HepG2 (cell line): Measurements from ENCODE around the gene JTB. TPM values are rescaled to one million over a fixed set of nuclear protein-coding genes. Genes with fewer than 3 reads are reported as not detected.

Experiments used
- ATAC-seq: fragments of 200-7000 bp; cut with Tn5 transposase; 3 replicates; pipeline ENCODE4 v1.9.1; 2020; ENCODE audit warnings: mild to moderate bottlenecking, moderate library complexity
- BruUV-seq: library from RNA; stranded (reverse); fragments of 400-500 nt; replicated peaks from 2 replicates; lab custom pipeline; 2021; lab: Mats Ljungman, UMichigan
- CTCF ChIA-PET: fragments of 300-600 bp; formaldehyde crosslinking; extraction: SDS; loops from one replicate; lab custom pipeline; 2021; ENCODE audit warnings: low total read pairs, inconsistent platforms, low intra/inter-chr PET ratio; lab: Yijun Ruan, JAX
- POLR2A ChIA-PET: fragments of 350-600 bp; sonication (Branson Sonifier 250); formaldehyde crosslinking; loops from one replicate; lab custom pipeline; 2020; ENCODE audit warnings: antibody characterized with exemption, inconsistent platforms; lab: Yijun Ruan, JAX
- DNase-seq: peaks from one replicate; pipeline ENCODE4 v3.0.0-alpha.2; 2015; ENCODE audit warnings: low spot score
- FAIRE-seq: peaks from 3 replicates; lab custom pipeline; 2011; peaks lifted over from hg19 to GRCh38; lab: Jason Lieb, UNC
- H2AFZ ChIP-seq: one replicate; pipeline ENCODE4 v1.6.1; 2011; ENCODE audit warnings: low read length, inconsistent platforms
- H3K27ac ChIP-seq: fragments of 300-600 bp; 3 replicates; pipeline ENCODE4 v1.8.0; 2011; ENCODE audit warnings: mixed run types, mild to moderate bottlenecking, mixed read lengths, low read length, inconsistent platforms; ENCODE audit not compliant: insufficient read depth; ENCODE audit errors: extremely low read length
- H3K27me3 ChIP-seq, 2 experiments: fragments of 200-600 bp in 1 of 2; 2 replicates in 1 of 2; 3 replicates in 1 of 2; pipeline versions ENCODE4 v1.6.0 to v1.8.0; 2011; ENCODE audit warnings: low read length in 2 of 2, mild to moderate bottlenecking in 2 of 2, moderate library complexity in 2 of 2, inconsistent platforms in 1 of 2; ENCODE audit not compliant: insufficient read depth in 2 of 2, control insufficient read depth in 1 of 2
- H3K36me3 ChIP-seq, 2 experiments: fragments of 200-600 bp in 1 of 2; replicated peaks in 1 of 2; 2 replicates in 1 of 2; 3 replicates in 1 of 2; pipeline versions ENCODE4 v1.5.1 to v1.8.0; 2011; ENCODE audit warnings: low read length in 2 of 2, inconsistent platforms in 1 of 2; ENCODE audit not compliant: insufficient read depth in 2 of 2, control insufficient read depth in 1 of 2
- H3K4me1 ChIP-seq: 2 replicates; pipeline ENCODE4 v1.5.1; 2012; ENCODE audit warnings: low read length, inconsistent platforms; ENCODE audit not compliant: insufficient read depth
- H3K4me2 ChIP-seq: 2 replicates; pipeline ENCODE4 v1.6.0; 2011; ENCODE audit warnings: low read depth, low read length, inconsistent platforms
- H3K4me3 ChIP-seq, 3 experiments: fragments of 200-600 bp in 1 of 3; sonication (generic), shearing (Covaris generic) in 1 of 3; replicated peaks in 1 of 3; 2 replicates each; pipeline ENCODE4 v1.5.1; 2011 to 2016; ENCODE audit warnings: low read length in 3 of 3, inconsistent platforms in 2 of 3, low read depth in 2 of 3, mild to moderate bottlenecking in 2 of 3, control low read depth in 1 of 3, mixed read lengths in 1 of 3; ENCODE audit not compliant: insufficient read depth in 1 of 3
- H3K79me2 ChIP-seq: one replicate; pipeline ENCODE4 v1.6.1; 2011; ENCODE audit warnings: low read length, inconsistent platforms; ENCODE audit not compliant: insufficient read depth
- H3K9ac ChIP-seq: 2 replicates; pipeline ENCODE4 v1.6.0; 2011; ENCODE audit warnings: mild to moderate bottlenecking, low read depth, low read length, inconsistent platforms; ENCODE audit not compliant: insufficient read depth
- H3K9me3 ChIP-seq: 2 replicates; pipeline ENCODE4 v1.5.1; 2012; ENCODE audit warnings: mild to moderate bottlenecking, low read length
- H4K20me1 ChIP-seq: 2 replicates; pipeline ENCODE4 v1.6.0; 2011; ENCODE audit warnings: inconsistent platforms, mild to moderate bottlenecking, low read length, moderate library complexity; ENCODE audit not compliant: insufficient read depth
- CENPX ChIP-seq: sonication (generic); formaldehyde crosslinking; IDR thresholded peaks from 2 replicates; pipeline ENCODE4 v1.9.0; 2021; ENCODE audit warnings: mild to moderate bottlenecking, missing genetic modification reagents, moderate library complexity
- ESRRA ChIP-seq: sonication (generic); formaldehyde crosslinking; IDR thresholded peaks from 2 replicates; pipeline ENCODE4 v1.5.1; 2020; ENCODE audit warnings: mild to moderate bottlenecking, low read depth, missing genetic modification reagents
- HDAC2 ChIP-seq: sonication (generic); formaldehyde crosslinking; IDR thresholded peaks from 2 replicates; pipeline ENCODE4 v1.4.0; 2020; ENCODE audit warnings: missing genetic modification reagents
- IKZF1 ChIP-seq: fragments of 450-650 bp; IDR thresholded peaks from 2 replicates; pipeline ENCODE4 v1.7.1; 2016
- KDM5B ChIP-seq: sonication (generic); formaldehyde crosslinking; IDR thresholded peaks from 2 replicates; pipeline ENCODE4 v1.4.0; 2020; ENCODE audit warnings: missing genetic modification reagents, mild to moderate bottlenecking, borderline replicate concordance
- TSC22D2 ChIP-seq: sonication (generic); formaldehyde crosslinking; IDR thresholded peaks from 2 replicates; pipeline ENCODE4 v1.5.1; 2020; ENCODE audit warnings: missing genetic modification reagents, mild to moderate bottlenecking, borderline replicate concordance
- ZBTB37 ChIP-seq: sonication (generic); formaldehyde crosslinking; IDR thresholded peaks from 2 replicates; pipeline ENCODE4 v1.4.0; 2020; ENCODE audit warnings: mild to moderate bottlenecking, missing genetic modification reagents
- ZNF292 ChIP-seq: sonication (generic); formaldehyde crosslinking; IDR thresholded peaks from 2 replicates; pipeline ENCODE4 v1.8.1; 2022; ENCODE audit warnings: mild to moderate bottlenecking, low read depth, missing genetic modification reagents, borderline replicate concordance
- ZNF335 ChIP-seq: sonication (generic); formaldehyde crosslinking; IDR thresholded peaks from 2 replicates; pipeline ENCODE4 v1.4.0; 2020; ENCODE audit warnings: missing genetic modification reagents
- ZNF670 ChIP-seq: sonication (generic); formaldehyde crosslinking; IDR thresholded peaks from 2 replicates; pipeline ENCODE4 v1.8.0; 2022; ENCODE audit warnings: mild to moderate bottlenecking, missing genetic modification reagents, borderline replicate concordance
- ZNF768 ChIP-seq: sonication (generic); formaldehyde crosslinking; IDR thresholded peaks from 2 replicates; pipeline ENCODE4 v1.4.0; 2020; ENCODE audit warnings: missing genetic modification reagents
- ZSCAN29 ChIP-seq: sonication (generic); formaldehyde crosslinking; conservative IDR thresholded peaks from 2 replicates; pipeline ENCODE4 v1.4.0; 2020; ENCODE audit warnings: mild to moderate bottlenecking, missing genetic modification reagents
- WGBS: methylation state at CpG from one replicate; pipeline ENCODE4 v1.1.6; 2017; ENCODE audit warnings: low lambda C conversion rate; 5-methylcytosine and 5-hydroxymethylcytosine counted together
- in situ Hi-C: cut with HindIII; loops from 2 replicates; pipeline ENCODE4 v1.10.0; 2017; ENCODE audit warnings: low pct_unique_long_range_greater_than_20kb; ENCODE audit not compliant: extremely low pct_ligation_motif_present
- intact Hi-C: fragments of 100-400 bp; cut with micrococcal nuclease; formaldehyde crosslinking; loops from one replicate; pipeline ENCODE4 v1.10.0; 2022; ENCODE audit not compliant: unreplicated experiment
- polyA plus RNA-seq, 8 experiments: library from polyadenylated mRNA; depleted of rRNA in 3 of 8; stranded (reverse) in 7 of 8; unstranded in 1 of 8; fragments of >200 nt; fragmentation: Illumina TruSeq in 4 of 8; extraction: Trizol in 4 of 8; gene quantifications; 2 replicates each; pipeline versions ENCODE4 v1.2.1 to v1.2.3, GENCODE V29; 2011 to 2016; ENCODE audit warnings: low read depth in 4 of 8, missing spikeins in 1 of 8, mixed read lengths in 1 of 8; ENCODE audit not compliant: insufficient read depth in 1 of 8
- total RNA-seq, 5 experiments: library from RNA; depleted of rRNA; stranded (reverse); fragments of >200 nt; fragmentation: Illumina TruSeq; extraction: Trizol; gene quantifications; 2 replicates each; pipeline ENCODE4 v1.2.3, GENCODE V29; 2016; ENCODE audit warnings: low read depth in 1 of 5
- TF ChIP-seq, protein P1 (sequence below): sonication (generic); formaldehyde crosslinking; IDR thresholded peaks from 2 replicates; pipeline ENCODE4 v1.4.0; 2020; ENCODE audit warnings: missing genetic modification reagents

JTB gene
- total and polyA plus RNA-seq, 2 of the 13 experiments (the other 11 are each of a cell fraction or from before 2014, with no cell fraction given) = 96.7 to 99.2 TPM

GRCh38 chr1:153968972-153969371 is 8.5 kb downstream of the JTB start (continued):
- no peak for TF ChIP-seq ZSCAN29 (CRISPR knock-in tag)

DNA sequence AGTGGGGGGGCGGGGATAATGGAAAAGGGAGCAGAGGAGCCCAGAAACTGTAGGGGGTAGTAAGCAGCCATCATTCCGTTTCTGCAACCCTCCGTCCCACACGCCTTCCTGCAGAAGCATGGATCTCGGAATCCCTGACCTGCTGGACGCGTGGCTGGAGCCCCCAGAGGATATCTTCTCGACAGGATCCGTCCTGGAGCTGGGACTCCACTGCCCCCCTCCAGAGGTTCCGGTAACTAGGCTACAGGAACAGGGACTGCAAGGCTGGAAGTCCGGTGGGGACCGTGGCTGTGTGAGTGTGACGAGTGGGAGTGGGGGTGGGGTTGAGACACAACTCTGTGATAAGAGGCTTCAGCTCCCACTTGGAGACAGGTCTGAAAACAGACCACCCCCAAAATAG is 9.1 kb downstream of the JTB start:
- Histone ChIP-seq H3K36me3 (peaks cover 0 to under 1% of the 10 kb centered on the region in 2 experiments; a peak in 1 of 5 replicates), H3K4me2 (peak overlapping the region; percentile 98)
- TF ChIP-seq HDAC2 (CRISPR knock-in tag) = no peak
- TF ChIP-seq, all 625 proteins: peak for 0
- Histone ChIP-seq H3K4me1 (peaks cover 29% of the 10 kb centered on the region), H3K4me3 (peak overlapping the region; percentile 62 to 82 (median 72)), H3K79me2 (peaks cover 6% of the 10 kb centered on the region), H3K9me3 (no peaks in the 10 kb centered on the region), H3K9ac (peak overlapping the region; percentile 75), H3K27ac (peak overlapping the region; percentile 83), H3K27me3 (no peaks in the 10 kb centered on the region), H2AFZ (no peak overlapping the region), H4K20me1 (no peaks in the 10 kb centered on the region)
- in situ Hi-C loops = no loop called here
- FAIRE-seq (no peak), DNase-seq (no peak), ATAC-seq (no peak)
- intact Hi-C loops = loop anchor here (5.0 kb wide), 1 partner anchor 171 kb away; no protein-coding TSS in a partner anchor
- CTCF ChIA-PET = no interaction called here
- BruUV-seq = no TSS peak
- POLR2A ChIA-PET = interaction anchor here (1.4 to 10.0 kb wide), 4 partner anchors 9 to 200 kb away, joined by 4 to 209 read pairs (median 48); partner anchors contain the start of genes JTB, RAB13 and RPS27
- WGBS = 7% methylated on average over 9 of the region's 13 CpGs

DNA sequence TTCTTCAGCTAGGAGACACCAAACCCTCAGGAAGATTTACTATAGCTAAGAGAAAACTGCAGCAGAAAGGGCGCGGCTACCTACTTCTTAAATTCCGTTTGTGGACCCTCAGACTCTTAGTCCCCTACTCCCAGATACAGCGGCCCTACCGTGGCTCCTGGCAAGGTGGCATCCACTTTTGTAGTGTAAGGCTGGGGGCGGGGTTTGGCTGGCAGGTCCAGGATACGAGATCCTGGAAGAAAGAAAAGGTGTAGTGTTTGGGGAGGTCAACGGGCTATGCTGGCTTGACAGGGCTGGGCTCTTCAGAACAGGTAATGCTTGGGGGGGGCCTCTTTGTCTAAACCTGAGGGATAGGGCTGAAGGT is 9.5 kb downstream of the JTB start:
- ChIA-PET CTCF (no interaction called here), POLR2A (interaction anchor here (0.9 to 10.0 kb wide), 14 partner anchors 9 to 252 kb away, joined by 3 to 209 read pairs (median 6); partner anchors contain the start of genes CRTC2, DENND4B, GATAD2B and INTS3)
- Histone ChIP-seq H3K79me2 (peaks cover 9% of the 10 kb centered on the region), H3K4me2 (peak overlapping the region; percentile 98), H2AFZ (no peak overlapping the region), H3K27ac (peak overlapping the region; percentile 83), H3K4me3 (peak overlapping the region; percentile 62 to 82 (median 72)), H3K36me3 (no peaks in the 10 kb centered on the region), H3K4me1 (peaks cover 29% of the 10 kb centered on the region), H3K9me3 (no peaks in the 10 kb centered on the region), H3K9ac (peak overlapping the region; percentile 75), H4K20me1 (no peaks in the 10 kb centered on the region), H3K27me3 (no peaks in the 10 kb centered on the region; a peak in 1 of 5 replicates)
- intact Hi-C loops (loop anchor here (5.0 kb wide), 1 partner anchor 171 kb away; no protein-coding TSS in a partner anchor), in situ Hi-C loops (no loop called here)
- DNase-seq = no peak
- WGBS = 4% methylated on average over 8 of the region's 8 CpGs
- BruUV-seq = no TSS peak
- no peak for ATAC-seq
- FAIRE-seq = no peak
- TF ChIP-seq ZNF670 (CRISPR knock-in tag) (no peak), CENPX (CRISPR knock-in tag) (no peak), ZNF335 (CRISPR knock-in tag) (no peak), ZNF292 (CRISPR knock-in tag) (no peak), ESRRA (CRISPR knock-in tag) (no peak), ZBTB37 (CRISPR knock-in tag) (no peak), ZNF768 (CRISPR knock-in tag) (no peak), IKZF1 (no peak), TSC22D2 (CRISPR knock-in tag) (no peak), KDM5B (CRISPR knock-in tag) (no peak)
- TF ChIP-seq, protein P1, sequence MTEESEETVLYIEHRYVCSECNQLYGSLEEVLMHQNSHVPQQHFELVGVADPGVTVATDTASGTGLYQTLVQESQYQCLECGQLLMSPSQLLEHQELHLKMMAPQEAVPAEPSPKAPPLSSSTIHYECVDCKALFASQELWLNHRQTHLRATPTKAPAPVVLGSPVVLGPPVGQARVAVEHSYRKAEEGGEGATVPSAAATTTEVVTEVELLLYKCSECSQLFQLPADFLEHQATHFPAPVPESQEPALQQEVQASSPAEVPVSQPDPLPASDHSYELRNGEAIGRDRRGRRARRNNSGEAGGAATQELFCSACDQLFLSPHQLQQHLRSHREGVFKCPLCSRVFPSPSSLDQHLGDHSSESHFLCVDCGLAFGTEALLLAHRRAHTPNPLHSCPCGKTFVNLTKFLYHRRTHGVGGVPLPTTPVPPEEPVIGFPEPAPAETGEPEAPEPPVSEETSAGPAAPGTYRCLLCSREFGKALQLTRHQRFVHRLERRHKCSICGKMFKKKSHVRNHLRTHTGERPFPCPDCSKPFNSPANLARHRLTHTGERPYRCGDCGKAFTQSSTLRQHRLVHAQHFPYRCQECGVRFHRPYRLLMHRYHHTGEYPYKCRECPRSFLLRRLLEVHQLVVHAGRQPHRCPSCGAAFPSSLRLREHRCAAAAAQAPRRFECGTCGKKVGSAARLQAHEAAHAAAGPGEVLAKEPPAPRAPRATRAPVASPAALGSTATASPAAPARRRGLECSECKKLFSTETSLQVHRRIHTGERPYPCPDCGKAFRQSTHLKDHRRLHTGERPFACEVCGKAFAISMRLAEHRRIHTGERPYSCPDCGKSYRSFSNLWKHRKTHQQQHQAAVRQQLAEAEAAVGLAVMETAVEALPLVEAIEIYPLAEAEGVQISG = no peak
